ENCODE data around the gene ATXN1. TPM values are rescaled to one million over a fixed set of nuclear protein-coding genes. Genes with fewer than 3 reads are reported as not detected.
A peak's percentile ranks its signal among the peaks of the same experiment; 100 is the strongest.
"Not testable (repeated sequence)": the region's sequence is repeated elsewhere in the genome, so short reads cannot be mapped to it uniquely, and the experiment has no call there.

The ATXN1 gene
- total RNA-seq, 2 experiments from 2014 or later = 27.8 to 32.8 TPM

GRCh38 chr6:16473184-16473907 is 287.9 kb downstream of the ATXN1 start:
- H3K27ac Mint-ChIP-seq = peak overlapping the region; percentile 76
- H3K27me3 Mint-ChIP-seq = no peaks in the 10 kb centered on the region
- H3K4me1 Mint-ChIP-seq = peaks cover 68% of the 10 kb centered on the region
- no peak for DNase-seq
- peaks cover 5% of the 10 kb centered on the region for H3K9me3 Mint-ChIP-seq
- no peak overlapping the region for H3K4me3 Mint-ChIP-seq
- H3K36me3 Mint-ChIP-seq = peaks cover 48% of the 10 kb centered on the region

GRCh38 chr6:16472349-16473069 is 288.8 kb downstream of the ATXN1 start:
- H3K27me3 Mint-ChIP-seq = no peaks in the 10 kb centered on the region
- no peak overlapping the region for H3K4me3 Mint-ChIP-seq
- peaks cover 42% of the 10 kb centered on the region for H3K36me3 Mint-ChIP-seq
- DNase-seq = no peak
- H3K9me3 Mint-ChIP-seq = peaks cover 5% of the 10 kb centered on the region
- H3K4me1 Mint-ChIP-seq = peaks cover 63% of the 10 kb centered on the region
- H3K27ac Mint-ChIP-seq = peak overlapping the region; percentile 44

- H3K27ac Mint-ChIP-seq = peak overlapping the region; percentile 75
- peaks cover 62% of the 10 kb centered on the region for H3K4me1 Mint-ChIP-seq
- H3K4me3 Mint-ChIP-seq = no peak overlapping the region
- no peaks in the 10 kb centered on the region for H3K27me3 Mint-ChIP-seq
- peaks cover 37% of the 10 kb centered on the region for H3K36me3 Mint-ChIP-seq
- DNase-seq = no peak
- peaks cover 5% of the 10 kb centered on the region for H3K9me3 Mint-ChIP-seq
These were observed 289.4 kb downstream of the ATXN1 start for GRCh38 chr6:16471910-16472297.

- Mint-ChIP-seq H3K4me3 (peak overlapping the region; percentile 3), H3K36me3 (peaks cover 34% of the 10 kb centered on the region), H3K27me3 (no peaks in the 10 kb centered on the region), H3K27ac (peak overlapping the region; percentile 75), H3K4me1 (peaks cover 58% of the 10 kb centered on the region), H3K9me3 (peaks cover 5% of the 10 kb centered on the region)
- DNase-seq = no peak
These were observed 289.9 kb downstream of the ATXN1 start for GRCh38 chr6:16471222-16471909.

- peaks cover 55% of the 10 kb centered on the region for H3K4me1 Mint-ChIP-seq
- DNase-seq = no peak
- peaks cover 5% of the 10 kb centered on the region for H3K9me3 Mint-ChIP-seq
- H3K27me3 Mint-ChIP-seq = no peaks in the 10 kb centered on the region
- peaks cover 33% of the 10 kb centered on the region for H3K36me3 Mint-ChIP-seq
- H3K27ac Mint-ChIP-seq = peak overlapping the region; percentile 75
- peak overlapping the region; percentile 3 for H3K4me3 Mint-ChIP-seq
These were observed 290.6 kb downstream of the ATXN1 start for GRCh38 chr6:16470502-16471221.

- Mint-ChIP-seq H3K36me3 (peaks cover 37% of the 10 kb centered on the region), H3K4me1 (peaks cover 47% of the 10 kb centered on the region), H3K9me3 (peaks cover 3% of the 10 kb centered on the region), H3K27ac (no peak overlapping the region), H3K4me3 (no peak overlapping the region), H3K27me3 (no peaks in the 10 kb centered on the region)
- no peak for DNase-seq
These were observed 292.2 kb downstream of the ATXN1 start for GRCh38 chr6:16468991-16469615.

- peaks cover 41% of the 10 kb centered on the region for H3K36me3 Mint-ChIP-seq
- H3K9me3 Mint-ChIP-seq = peaks cover 3% of the 10 kb centered on the region
- no peaks in the 10 kb centered on the region for H3K27me3 Mint-ChIP-seq
- peaks cover 27% of the 10 kb centered on the region for H3K4me1 Mint-ChIP-seq
- DNase-seq = no peak
- H3K27ac Mint-ChIP-seq = no peak overlapping the region
- H3K4me3 Mint-ChIP-seq = no peak overlapping the region
These were observed 294.3 kb downstream of the ATXN1 start for GRCh38 chr6:16466800-16467553.

GRCh38 chr6:16464045-16464444 is 297.2 kb downstream of the ATXN1 start:
- Mint-ChIP-seq H3K4me1 (peaks cover 15% of the 10 kb centered on the region), H3K27me3 (no peaks in the 10 kb centered on the region), H3K36me3 (peaks cover 37% of the 10 kb centered on the region), H3K27ac (no peak overlapping the region), H3K9me3 (peaks cover 4% of the 10 kb centered on the region), H3K4me3 (no peak overlapping the region)
- no peak for DNase-seq

- not testable (repeated sequence) for H3K9me3 Mint-ChIP-seq, H3K27me3 Mint-ChIP-seq, H3K27ac Mint-ChIP-seq, H3K4me3 Mint-ChIP-seq, DNase-seq
- peaks cover 14% of the 10 kb centered on the region for H3K4me1 Mint-ChIP-seq
- peaks cover 31% of the 10 kb centered on the region for H3K36me3 Mint-ChIP-seq
These were observed 298.0 kb downstream of the ATXN1 start for GRCh38 chr6:16463246-16463645.

- peaks cover 35% of the 10 kb centered on the region for H3K36me3 Mint-ChIP-seq
- peaks cover 8% of the 10 kb centered on the region for H3K4me1 Mint-ChIP-seq
- no peak overlapping the region for H3K4me3 Mint-ChIP-seq
- H3K27me3 Mint-ChIP-seq = no peaks in the 10 kb centered on the region
- no peak overlapping the region for H3K27ac Mint-ChIP-seq
- no peak for DNase-seq
- H3K9me3 Mint-ChIP-seq = peaks cover 5% of the 10 kb centered on the region
These were observed 299.8 kb downstream of the ATXN1 start for GRCh38 chr6:16461491-16461890.

- not testable (repeated sequence) for H3K27ac Mint-ChIP-seq, H3K4me3 Mint-ChIP-seq, DNase-seq, H3K4me1 Mint-ChIP-seq, H3K9me3 Mint-ChIP-seq, H3K27me3 Mint-ChIP-seq
- H3K36me3 Mint-ChIP-seq = peaks cover 32% of the 10 kb centered on the region
These were observed 301.8 kb downstream of the ATXN1 start for GRCh38 chr6:16459472-16459871.

GRCh38 chr6:16452348-16452747 is 308.9 kb downstream of the ATXN1 start:
- peaks cover 4% of the 10 kb centered on the region for H3K9me3 Mint-ChIP-seq
- no peak overlapping the region for H3K4me3 Mint-ChIP-seq
- no peak for DNase-seq
- H3K27ac Mint-ChIP-seq = no peak overlapping the region
- no peaks in the 10 kb centered on the region for H3K27me3 Mint-ChIP-seq
- H3K4me1 Mint-ChIP-seq = peaks cover 4% of the 10 kb centered on the region
- H3K36me3 Mint-ChIP-seq = peaks cover 14% of the 10 kb centered on the region

GRCh38 chr6:16450821-16451220 is 310.4 kb downstream of the ATXN1 start:
- no peak for DNase-seq
- Mint-ChIP-seq H3K4me1 (peaks cover 7% of the 10 kb centered on the region), H3K27ac (no peak overlapping the region), H3K27me3 (no peaks in the 10 kb centered on the region), H3K4me3 (no peak overlapping the region), H3K36me3 (peaks cover 2% of the 10 kb centered on the region), H3K9me3 (peaks cover 1% of the 10 kb centered on the region)

- DNase-seq = no peak
- H3K4me1 Mint-ChIP-seq = peaks cover 7% of the 10 kb centered on the region
- no peak overlapping the region for H3K27ac Mint-ChIP-seq
- H3K9me3 Mint-ChIP-seq = no peaks in the 10 kb centered on the region
- no peaks in the 10 kb centered on the region for H3K27me3 Mint-ChIP-seq
- H3K4me3 Mint-ChIP-seq = no peak overlapping the region
- no peaks in the 10 kb centered on the region for H3K36me3 Mint-ChIP-seq
These were observed 311.0 kb downstream of the ATXN1 start for GRCh38 chr6:16450285-16450684.

Measured in activated naive CD8-positive, alpha-beta T cell treated with anti-CD3 and anti-CD28 coated beads for 36 hours (primary cell).